DMS53 treated with DMSO at 0.1 percent for 48 hours (cell line): ENCODE data around the gene ABHD2.
"Not testable (repeated sequence)": the region's sequence is repeated elsewhere in the genome, so short reads cannot be mapped to it uniquely, and the experiment has no call there.

ENCODE experiments used
- DNase-seq: peaks from one replicate; lab custom pipeline; 2025; ENCODE audit not compliant: unreplicated experiment; lab: John Stamatoyannopoulos, UW

Gene ABHD2

DNA sequence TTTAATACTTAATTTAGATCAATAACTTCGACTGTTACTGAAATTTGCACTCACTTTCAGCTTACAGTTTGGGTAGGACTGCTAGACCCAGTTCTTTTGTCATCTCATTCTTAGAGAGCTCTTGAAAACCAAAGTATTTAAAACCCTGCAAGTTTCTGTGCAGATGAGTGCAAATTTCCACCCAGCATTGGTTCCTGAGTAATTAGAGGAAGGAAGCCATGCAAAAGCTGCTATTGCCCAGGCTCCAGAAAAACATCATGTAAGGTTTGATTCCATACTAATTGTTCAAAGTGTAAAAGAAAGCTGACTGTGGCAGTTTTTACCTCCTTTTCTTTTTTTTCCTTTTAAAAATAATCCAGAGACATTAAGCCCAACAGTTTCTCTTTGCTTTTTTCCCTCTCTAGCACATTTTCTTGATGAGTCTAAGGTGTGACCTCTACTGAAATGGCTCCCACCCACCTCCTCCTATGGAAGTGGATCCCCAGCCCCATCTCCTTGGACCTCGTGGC, 30.3 kb downstream of the ABHD2 start:
- DNase-seq: no peak

DNA sequence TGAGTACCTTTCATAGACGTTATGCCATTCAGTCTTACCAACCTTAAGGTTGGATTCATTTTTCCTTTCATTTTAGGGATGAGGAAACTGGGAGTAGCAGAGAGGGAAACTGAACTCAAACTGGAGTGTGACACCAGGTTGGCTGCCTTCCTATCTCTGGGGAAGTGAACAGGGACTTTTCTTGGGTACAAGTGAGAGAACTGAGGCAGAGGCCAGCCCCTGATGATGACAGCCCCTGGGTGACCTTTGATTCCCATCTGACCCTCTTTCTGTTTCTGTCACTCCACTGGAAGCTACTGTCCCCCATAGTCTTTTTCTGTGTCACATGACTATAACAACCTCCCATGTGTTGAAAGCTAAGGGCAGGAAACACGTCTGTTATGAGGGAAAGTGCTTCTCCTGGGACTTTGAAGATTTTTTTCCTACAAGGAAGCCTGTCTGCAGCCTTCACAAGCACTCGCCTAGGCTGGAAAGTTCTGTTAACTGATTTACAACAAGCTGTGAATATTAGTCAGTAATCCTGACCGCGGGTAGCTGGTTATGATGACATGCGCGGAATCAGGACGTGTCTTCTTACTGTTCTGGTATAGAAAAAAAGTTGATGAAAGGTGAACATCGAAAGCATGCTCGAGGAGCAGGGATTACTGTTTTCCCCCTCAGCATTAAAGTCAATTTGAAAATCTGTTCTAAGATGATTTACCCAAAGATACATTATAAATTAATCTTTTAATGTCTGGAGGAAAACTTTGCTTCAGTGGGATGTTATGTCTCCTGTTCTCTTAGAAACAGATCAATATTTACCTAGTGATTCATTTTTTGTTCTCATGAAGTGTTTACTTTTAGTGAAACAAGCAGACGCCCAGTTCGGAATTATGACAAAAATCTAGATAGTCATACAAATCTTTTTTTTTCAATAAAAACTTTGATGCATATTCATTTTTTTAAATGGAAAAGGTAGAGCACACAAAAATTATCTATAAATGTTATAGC, 31.5 kb downstream of the ABHD2 start:
- peak; percentile 78 for DNase-seq

DNA sequence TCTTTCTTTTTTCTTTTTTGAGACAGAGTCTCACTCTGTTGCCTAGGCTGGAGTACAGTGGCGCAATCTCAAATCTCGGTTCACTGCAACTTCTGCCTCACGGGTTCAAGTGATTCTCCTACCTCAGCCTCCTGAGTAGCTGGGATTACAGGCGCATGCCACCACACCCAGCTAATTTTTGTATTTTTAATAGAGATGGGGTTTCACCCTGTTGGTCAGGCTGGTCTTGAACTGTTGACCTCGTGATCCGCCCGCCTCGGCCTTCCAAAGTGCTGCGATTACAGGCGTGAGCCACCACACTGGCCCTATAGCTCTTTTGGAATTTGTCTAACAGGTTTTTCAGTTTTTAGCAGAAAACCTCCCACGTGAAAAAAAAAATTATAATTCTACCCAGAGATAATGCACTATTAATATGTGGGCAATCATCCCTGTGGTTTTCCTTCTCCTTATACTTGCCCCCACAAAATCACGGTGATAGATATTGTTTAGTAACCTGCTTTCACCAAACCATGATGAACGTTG, 32.3 kb downstream of the ABHD2 start:
- DNase-seq: not testable (repeated sequence)

DNA sequence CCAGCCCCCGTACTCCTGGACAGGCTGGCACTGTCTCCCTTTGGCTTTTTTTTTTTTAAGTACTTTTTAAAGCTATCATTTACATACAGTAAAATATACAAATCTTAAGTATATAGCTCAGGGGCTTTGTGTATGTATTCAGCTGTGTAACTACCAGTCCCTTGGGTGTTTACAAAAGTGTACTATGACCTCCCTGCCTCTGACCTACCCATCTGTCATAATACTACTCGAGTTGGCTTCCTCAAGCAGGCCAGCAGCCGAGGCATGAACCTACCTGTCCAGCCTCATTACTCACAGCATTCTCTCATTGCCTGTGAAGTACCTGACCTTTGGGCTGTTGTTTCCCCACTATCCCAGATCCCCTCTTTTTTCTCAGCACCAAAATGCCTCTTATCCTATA, 33.2 kb downstream of the ABHD2 start:
- DNase-seq: peak; percentile 89

DNA sequence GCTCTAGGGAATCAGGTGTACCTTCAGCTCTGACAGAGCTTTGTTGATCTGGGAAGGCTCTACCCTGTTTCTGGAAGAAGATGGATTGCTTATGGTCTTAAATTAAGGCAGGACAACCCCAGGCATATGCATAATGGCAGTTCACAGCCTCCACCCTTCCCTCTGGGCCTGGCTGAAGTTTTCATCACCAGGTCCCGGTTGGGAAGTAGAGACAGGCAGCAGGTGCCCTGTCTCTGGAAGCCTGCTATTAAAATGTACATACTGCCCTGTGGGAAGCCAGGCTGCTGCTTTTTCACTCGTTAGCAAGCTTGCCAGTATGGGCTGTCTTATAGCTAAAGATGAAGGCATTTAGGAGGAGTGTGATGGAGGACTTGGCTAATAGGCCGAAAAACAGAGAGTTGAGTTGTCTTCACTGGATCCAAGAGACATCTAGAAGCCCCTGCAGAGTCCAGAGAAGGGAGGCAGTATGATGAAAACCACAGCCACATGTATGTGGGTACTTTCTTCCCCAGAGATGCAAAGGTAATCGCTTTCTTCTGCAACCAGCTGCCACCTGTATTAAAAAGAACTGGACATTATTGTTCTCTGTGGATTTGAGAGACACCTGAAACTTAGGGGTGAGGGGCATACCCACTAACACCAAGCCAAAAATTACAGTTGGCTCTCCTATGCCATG, 34.4 kb downstream of the ABHD2 start:
- no peak for DNase-seq

DNA sequence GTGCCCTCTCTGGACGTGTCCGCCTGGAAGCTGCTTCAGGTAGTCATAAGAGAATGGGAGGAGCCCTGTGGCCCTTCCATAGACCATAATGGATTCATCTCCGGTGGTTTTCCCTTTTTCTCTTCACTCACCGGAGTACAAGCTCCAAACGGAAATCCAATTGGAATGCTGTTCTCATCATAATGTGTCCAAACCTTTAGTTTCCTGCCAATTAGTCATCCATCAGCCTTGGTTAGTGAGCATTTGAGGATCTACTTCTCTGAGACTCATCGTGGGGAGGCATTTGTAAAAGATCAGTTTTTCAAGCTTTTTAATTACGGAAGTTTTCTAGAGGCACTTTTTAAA, 34.9 kb downstream of the ABHD2 start:
- no peak for DNase-seq

DNA sequence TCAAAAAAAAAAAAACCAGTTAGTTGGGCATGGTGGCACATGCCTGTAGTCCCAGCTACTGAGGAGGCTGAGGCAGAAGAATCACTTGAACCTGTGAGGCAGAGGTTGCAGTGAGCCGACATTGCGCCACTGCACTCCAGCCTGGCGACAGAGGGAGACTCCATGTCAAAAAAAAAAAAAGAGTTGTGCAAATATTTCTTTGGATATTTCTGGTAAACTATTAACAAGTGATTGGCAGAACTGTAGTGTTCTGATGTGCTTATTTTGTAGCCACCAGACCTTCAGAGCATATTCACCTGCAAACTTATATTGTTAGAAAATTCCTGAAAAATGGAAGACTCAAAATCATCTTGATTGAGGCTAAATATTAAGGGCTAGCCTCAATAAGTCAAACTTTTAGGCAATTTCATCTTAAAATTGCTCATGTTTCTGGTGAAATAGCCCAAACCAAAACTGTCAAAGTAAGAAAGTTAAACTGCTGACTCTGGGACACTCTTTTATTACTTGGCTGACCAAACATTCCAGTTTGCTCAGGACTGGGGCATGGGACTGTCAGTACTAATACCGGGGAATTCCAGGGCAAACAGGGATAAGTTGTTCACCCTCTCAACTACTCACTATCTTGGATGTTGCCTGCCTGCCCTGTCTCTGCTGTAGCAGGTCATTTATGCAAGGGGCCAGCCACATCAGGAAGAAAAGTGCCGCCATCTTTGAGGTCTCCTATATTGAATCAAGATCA, 37.0 kb downstream of the ABHD2 start:
- peak; percentile 35 for DNase-seq

DNA sequence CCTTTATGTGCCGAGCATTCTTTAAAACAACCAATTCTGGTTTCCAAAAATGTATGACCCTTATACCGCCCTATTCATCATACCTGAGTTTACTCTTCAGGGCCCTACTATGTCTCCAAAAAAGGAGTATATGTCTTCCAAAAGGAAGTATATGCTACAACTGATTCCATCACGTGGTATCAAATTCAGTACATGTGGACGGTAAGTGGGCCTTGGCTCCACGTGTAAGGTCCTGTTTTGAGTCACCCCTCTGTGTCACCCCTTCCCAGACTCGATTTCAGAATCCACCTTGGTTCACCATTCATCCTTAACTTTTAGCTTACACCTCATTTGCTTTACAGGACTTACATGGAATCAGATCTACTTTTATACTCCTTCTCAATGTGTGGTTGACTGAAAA, 37.8 kb downstream of the ABHD2 start:
- DNase-seq: no peak

DNA sequence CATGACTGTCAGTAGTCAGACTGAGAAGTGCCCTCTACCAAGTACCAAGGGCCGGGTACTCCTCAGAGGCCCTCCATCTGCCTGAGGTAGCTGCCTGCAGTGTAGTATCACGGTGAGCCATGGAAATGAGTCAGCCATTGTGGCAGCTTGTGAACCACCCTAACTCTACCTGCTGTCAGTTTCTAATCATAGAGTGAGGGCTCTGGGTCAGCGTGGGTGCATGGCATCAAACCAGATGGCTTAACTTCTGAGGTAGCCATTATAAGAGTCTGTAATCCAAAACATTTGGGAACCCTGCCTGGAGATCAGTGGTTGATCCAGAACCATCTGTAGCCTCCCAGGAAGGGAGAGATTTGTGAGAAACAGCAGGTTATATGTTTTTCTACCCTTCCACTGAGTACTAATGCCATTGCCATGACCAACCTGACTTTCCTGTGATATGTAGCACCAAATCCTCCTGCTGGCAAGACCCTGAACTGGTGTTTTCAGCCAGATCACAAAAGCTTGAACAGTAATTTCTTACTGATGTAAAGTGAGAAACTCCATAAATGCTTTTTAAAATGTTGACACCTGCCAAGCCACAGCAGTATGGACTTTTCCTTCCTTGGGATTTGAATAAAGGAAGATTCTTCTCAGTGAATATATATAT, 38.9 kb downstream of the ABHD2 start:
- peak; percentile 7 for DNase-seq

DNA sequence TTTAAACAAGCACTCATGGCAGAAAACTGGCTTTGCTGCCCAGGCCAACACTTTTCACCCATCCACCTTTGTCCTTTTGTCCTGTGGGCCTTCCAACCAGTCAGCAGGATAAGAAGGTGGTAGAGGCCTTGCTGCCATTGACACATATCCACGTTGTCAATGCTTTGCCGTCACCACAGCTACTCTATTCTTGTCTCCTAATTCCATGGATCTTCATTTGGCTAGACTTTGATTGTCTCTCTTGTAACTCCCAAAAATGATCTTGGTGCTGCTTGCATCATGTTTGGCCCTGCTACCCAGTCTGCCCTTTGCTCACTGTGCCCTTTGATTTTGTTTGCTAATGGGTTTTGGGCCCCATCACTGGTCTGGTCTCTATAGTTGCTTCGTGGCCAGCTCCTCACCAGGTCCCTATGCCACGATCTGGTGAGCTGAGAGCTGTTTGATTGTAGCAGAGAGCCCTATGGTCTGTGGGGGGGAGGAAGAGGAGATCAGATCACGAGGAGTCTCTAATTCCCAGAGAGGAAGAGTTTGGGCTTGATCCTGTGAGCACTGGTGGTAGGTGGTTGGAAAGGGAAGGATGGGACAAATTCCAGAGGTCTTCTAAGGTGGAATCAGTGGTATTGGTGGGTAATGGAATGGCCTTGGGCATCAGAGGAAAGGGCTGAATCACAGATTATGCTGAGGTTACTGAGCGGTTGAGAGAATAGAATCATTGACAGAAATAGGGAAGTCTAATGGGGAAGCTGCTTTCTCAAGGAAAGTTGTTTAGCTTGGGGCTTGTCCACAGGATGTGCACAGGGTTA, 40.3 kb downstream of the ABHD2 start:
- no peak for DNase-seq

DNA sequence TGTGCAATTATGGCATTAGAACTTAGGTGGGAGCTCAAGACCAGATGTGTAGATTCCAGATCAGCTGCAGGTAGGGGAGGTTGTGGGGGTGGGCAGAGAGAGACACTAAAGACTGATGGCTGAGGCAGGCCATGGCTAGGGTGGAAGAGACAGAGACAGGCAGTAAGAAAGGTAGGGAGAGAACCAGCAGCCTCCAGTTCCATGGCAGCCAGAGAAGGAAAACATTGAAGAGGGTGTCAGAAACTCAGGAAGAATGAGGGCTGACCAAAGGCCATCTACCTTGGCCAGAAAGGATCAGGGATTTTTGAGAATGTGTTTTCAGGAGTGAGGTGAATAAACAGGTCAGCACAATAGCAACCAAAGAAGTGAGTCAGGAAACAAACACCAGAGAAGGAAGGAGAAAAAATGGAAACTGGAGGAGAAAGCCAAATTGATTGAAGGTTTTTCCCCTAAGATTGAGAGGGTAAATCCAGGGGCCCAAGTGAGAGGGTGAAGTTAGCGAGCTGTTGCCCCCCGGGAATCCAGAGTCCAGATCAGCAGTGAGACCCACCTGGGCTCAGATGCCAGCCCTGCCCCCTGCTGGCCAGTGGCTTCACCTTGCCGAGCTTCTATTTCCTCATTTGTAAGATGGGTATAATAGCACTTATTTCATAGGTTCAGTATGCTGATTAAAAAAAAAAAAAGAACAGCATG, 41.0 kb downstream of the ABHD2 start:
- peak; percentile 24 for DNase-seq

DNA sequence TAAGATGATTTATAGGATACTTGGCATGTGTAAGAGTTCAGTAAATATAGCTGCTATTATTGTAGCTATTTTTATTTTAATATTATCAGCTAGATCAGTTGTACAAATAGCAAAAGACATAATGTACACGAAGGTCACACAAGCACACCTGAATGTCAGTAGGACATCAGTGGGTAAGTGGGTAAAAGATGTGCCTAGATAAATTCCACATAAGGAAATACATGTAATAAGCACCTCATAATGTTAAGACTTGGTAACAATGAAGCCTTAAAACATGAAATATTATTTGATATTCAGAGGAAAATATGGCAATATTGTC, 41.5 kb downstream of the ABHD2 start:
- DNase-seq: no peak

DNA sequence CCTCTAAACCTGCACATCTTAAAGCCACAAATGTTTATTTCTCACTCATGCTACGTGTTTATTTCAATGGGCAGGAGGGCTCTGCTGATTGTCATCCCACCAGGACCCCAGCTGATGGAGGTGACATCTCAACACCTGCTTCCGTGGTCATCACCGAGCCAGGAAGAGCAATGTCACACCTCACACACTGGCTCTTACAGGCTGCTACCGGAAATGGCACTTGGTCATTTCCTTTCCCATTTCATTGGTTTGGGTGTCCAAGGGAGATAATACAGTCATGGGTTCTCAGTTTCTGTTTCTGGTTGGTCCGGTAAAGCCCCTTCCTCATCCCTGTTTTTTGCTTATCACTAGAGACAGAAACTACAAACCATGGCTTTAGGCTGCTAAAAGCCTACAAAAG, 41.9 kb downstream of the ABHD2 start:
- no peak for DNase-seq

DNA sequence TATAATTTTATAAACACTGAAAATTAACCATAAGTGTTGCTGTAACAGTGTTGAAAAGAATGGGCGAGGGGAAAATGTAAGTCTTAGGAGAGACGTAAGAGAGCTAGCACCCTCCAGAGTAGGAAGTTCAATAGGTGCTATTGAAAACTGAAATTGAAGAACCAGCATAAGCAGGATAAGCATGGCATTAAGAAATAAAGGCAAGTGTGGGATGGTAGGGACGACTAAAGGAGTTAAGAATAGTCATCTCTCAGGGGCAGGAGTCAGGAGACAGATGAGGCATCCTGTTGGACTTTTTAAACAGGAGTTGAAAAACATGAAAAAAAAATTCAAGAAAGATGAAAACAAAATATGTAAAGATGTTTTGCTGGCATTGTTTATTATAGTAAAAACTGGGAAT, 43.5 kb downstream of the ABHD2 start:
- no peak for DNase-seq

DNA sequence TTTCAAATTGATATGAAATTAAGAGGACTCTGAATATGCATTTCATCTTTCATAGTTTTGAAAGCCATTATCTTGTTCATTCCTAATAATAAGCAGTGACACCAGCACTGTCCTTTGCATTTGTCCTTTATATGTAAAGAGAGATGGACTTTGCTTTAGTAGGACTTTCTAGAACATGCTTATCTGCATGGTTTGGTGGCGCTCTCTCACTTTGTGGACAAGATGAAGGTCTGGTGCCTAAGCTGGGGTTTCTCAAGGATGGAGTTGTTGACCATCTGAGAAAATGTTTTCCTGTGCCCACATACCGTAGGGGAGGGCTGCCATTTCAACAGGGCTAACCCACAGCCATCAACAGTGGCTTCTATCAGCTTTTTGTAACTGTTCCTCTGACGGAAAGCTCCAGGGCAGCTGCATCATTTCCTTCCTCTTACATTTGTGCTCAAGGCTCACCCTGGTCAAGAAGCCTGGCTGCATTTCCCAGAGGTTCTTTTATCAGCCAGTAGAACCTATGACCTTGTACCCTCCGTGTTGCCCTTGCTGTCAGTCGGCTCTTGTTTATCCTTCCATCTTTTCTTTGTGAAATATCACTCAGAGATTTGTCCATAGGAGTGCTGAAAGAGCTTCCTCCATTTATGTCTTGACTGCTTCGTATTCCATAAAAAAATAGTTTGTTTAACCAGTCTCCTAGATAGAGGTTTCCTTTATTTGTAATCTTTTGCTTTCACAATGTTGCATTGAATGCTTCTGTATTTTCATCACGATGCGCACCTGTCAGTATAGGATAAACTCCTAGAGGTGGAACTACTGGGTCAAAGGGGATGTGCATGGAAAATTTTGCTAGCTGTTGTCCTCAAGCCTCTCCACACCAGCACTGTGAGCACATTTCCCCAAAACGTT, 44.6 kb downstream of the ABHD2 start:
- no peak for DNase-seq

DNA sequence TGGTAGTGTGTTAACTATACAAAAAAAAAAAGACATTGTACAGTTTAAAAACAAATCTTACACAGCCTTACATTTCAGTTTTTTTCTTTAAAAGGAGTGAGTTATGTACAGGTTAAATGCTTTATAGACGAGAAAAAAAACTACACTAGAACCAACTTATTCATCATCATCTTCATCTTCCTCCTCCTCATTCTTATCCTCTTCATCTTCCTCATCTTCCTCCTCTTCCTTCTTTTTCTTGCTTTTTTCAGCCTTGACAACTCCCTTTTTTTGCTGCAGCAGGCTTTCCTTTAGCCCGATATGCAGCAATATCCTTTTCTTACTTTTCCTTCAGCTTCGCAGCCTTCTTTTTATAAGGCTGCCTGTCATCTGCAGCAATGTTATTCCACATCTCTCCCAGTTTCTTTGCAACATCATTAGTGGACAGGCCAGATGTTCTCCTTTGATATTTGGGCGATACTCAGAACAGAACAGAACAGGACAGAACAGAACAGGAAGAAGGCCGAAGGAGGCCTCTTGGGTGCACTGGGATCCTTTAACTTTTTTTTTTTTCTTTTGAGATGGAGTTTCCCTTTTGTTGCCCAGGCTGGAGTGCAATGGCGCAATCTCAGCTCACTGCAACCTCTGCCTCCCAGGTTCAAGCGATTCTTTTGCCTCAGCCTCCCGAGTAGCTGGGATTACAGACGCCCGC, 47.3 kb downstream of the ABHD2 start:
- not testable (repeated sequence) for DNase-seq

DNA sequence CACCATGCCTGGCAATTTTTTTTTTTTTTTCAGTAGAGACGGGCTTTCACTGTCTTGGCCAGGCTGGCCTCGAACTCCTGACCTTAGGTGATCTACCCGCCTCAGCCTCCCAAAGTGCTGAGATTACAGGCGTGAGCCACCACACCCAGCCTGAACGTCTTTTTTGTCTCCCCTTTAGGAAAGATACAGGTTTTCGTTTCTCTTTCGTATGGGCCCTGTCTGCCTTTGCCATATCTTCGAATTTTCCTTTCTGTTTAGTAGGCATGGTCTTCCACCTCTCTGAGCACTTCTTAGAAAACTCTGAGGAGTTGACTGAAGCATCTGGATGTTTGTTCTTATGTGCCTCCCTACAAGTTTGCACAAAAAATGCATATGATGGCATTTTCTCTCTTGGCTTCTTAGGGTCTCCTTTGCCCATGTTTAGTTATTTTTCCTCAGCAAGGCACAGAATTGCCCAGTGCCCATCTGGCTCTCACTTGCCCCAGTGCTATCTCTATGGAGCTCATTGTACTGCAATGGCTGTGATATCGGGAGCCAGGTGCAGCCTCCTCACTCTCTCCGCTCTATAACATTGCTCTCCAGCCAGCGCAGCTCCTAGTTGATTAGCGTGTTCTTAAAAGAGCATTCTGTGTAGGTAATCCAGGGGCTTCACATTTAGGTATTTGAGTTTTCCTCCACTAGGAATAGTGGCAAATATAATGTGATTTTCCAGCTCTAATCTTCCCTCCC, 48.0 kb downstream of the ABHD2 start:
- DNase-seq: no peak
